HG03469 (cell line): Measurements from ENCODE around the gene COX8A.
A peak's percentile ranks its signal among the peaks of the same experiment; 100 is the strongest.
"Not testable (repeated sequence)": the region's sequence is repeated elsewhere in the genome, so short reads cannot be mapped to it uniquely, and the experiment has no call there.

Experiments used
- ATAC-seq: cut with Tn5 transposase; IDR thresholded peaks from one replicate; pipeline ENCODE4 v1.9.1; 2021; ENCODE audit warnings: mild to moderate bottlenecking, moderate library complexity, moderate number of reproducible peaks; ENCODE audit not compliant: unreplicated experiment

The COX8A gene

GRCh38 chr11:63974259-63975143 lies at the start of gene COX8A:
Gene COX8A, plus strand, starts transcription at chr11:63974620. Its CDS starts 61 bp downstream, at chr11:63974681.
- ATAC-seq: peak; percentile 91

GRCh38 chr11:63929616-63930015 lies 44.8 kb upstream of the COX8A start:
- no peak for ATAC-seq

- ATAC-seq: no peak
These were observed 43.4 kb upstream of the COX8A start for GRCh38 chr11:63931045-63931444.

- ATAC-seq: no peak
These were observed 42.5 kb upstream of the COX8A start for GRCh38 chr11:63931876-63932275.

- no peak for ATAC-seq
These were observed 41.0 kb upstream of the COX8A start for GRCh38 chr11:63933459-63933858.

- no peak for ATAC-seq
These were observed 36.5 kb upstream of the COX8A start for GRCh38 chr11:63937713-63938478.

GRCh38 chr11:63938479-63939396 lies 35.7 kb upstream of the COX8A start, which contains the start of gene NAA40:
Gene NAA40, plus strand, starts transcription at chr11:63939002. Its CDS starts 95 bp downstream, at chr11:63939097.
- ATAC-seq: peak; percentile 80

- ATAC-seq: no peak
These were observed 35.0 kb upstream of the COX8A start for GRCh38 chr11:63939397-63939891.

- ATAC-seq: no peak
These were observed 33.6 kb upstream of the COX8A start for GRCh38 chr11:63940786-63941185.

- ATAC-seq: no peak
These were observed 32.5 kb upstream of the COX8A start for GRCh38 chr11:63941901-63942300.

- no peak for ATAC-seq
These were observed 31.6 kb upstream of the COX8A start for GRCh38 chr11:63942803-63943202.

GRCh38 chr11:63944987-63945386 lies 29.4 kb upstream of the COX8A start:
- ATAC-seq: no peak

GRCh38 chr11:63945477-63946163 lies 28.8 kb upstream of the COX8A start:
- ATAC-seq: no peak

GRCh38 chr11:63951779-63952536 lies 22.5 kb upstream of the COX8A start:
- ATAC-seq: no peak

GRCh38 chr11:63952570-63952969 lies 21.9 kb upstream of the COX8A start:
- ATAC-seq: no peak

- ATAC-seq: no peak
These were observed 16.4 kb upstream of the COX8A start for GRCh38 chr11:63958008-63958407.

GRCh38 chr11:63961608-63962412 lies 12.6 kb upstream of the COX8A start:
- ATAC-seq: no peak

GRCh38 chr11:63963895-63964294 lies 10.5 kb upstream of the COX8A start:
- ATAC-seq: not testable (repeated sequence)
